T1000 (cell line): Measurements from ENCODE around the gene LUZP1.

Experiments used
- DNase-seq: peaks from one replicate; lab custom pipeline; 2025; ENCODE audit warnings: mixed read lengths; lab: John Stamatoyannopoulos, UW

Gene LUZP1

GRCh38 chr1:23152966-23153684 is 15.5 kb downstream of the LUZP1 start:
- DNase-seq: no peak

- DNase-seq: no peak
Observed at GRCh38 chr1:23150742-23151141, 17.9 kb downstream of the LUZP1 start.

DNA sequence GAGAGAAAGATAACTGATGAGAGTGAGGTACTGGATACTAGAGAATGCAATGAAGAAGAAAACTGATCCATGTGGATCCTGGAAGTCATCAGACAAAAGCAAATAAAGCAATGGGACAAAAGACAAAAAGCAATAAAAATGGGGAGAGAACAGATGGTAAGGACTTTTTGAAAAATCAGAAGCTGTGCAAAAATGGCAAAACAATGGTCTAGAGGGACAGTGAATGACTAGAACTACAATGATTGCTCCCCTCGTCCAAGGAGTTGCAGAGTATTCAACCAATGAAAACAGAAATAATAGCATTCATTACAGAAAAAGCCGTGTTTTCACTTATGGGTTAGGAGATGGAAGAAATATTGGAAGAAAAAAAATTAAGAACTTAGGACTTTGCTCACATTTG is 18.5 kb downstream of the LUZP1 start:
- DNase-seq: no peak

GRCh38 chr1:23149114-23149513 is 19.5 kb downstream of the LUZP1 start:
- no peak for DNase-seq

GRCh38 chr1:23148084-23148483 is 20.6 kb downstream of the LUZP1 start:
- DNase-seq: no peak

DNA sequence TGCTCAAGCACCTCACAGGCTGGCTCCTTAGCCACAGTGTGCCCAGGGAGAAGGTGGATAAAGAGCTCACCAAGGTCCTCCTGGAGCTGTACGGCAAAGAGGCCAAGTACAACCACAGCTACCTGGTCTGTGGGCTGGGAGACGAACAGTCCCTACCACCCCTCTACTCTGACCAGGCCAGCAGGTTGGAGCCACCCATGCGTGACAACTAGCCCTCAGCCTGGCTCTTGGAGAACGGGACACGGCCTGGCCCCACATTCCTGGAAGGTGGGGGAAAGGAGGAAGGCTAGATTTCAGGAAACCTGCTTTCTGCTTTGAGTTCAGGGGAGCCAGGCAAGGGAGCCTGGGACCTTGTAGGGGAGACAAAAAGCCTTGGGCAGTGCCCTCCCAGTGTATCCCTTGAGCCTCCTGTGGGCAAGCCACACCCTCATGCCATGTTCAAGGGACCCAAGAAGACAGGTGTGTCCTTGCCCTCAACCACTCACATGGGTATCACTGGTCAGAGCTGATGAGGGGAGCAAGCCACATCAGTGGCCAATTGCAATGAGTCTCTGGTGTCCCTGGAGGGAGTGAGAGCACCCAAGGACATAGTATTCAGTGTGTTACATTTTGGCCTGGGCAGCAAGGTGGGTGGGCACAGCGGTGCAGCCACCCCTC is 27.6 kb downstream of the LUZP1 start:
- no peak for DNase-seq

GRCh38 chr1:23135268-23135667 is 33.4 kb downstream of the LUZP1 start:
- DNase-seq: no peak

DNA sequence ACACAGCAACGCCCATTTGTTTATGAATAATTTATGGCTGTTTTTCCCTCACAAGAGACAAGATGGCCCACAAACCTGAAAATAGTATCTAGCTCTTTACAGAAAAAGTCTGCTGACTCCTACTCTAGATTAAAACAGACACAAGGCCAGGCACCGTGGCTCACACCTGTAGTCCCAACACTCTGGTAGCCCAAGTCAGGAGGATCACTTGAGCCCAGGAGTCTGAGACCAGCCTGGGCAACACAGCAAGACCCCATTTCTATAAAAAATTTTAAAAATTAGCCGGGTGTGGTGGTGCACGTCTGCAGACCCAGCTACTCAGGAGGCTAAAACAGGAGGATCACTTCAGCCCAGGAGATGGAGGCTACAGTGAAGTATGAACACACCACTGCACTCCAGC is 34.6 kb downstream of the LUZP1 start:
- no peak for DNase-seq

GRCh38 chr1:23133587-23133986 is 35.1 kb downstream of the LUZP1 start:
- DNase-seq: no peak

- DNase-seq: no peak
Observed at GRCh38 chr1:23132033-23132432, 36.6 kb downstream of the LUZP1 start.

GRCh38 chr1:23129846-23130245 is 38.8 kb downstream of the LUZP1 start:
- DNase-seq: no peak

GRCh38 chr1:23126801-23127200 is 41.9 kb downstream of the LUZP1 start:
- DNase-seq: no peak

GRCh38 chr1:23126200-23126599 is 42.5 kb downstream of the LUZP1 start:
- DNase-seq: no peak

- no peak for DNase-seq
Observed at GRCh38 chr1:23125489-23125888, 43.2 kb downstream of the LUZP1 start.

GRCh38 chr1:23124259-23125026 is 44.2 kb downstream of the LUZP1 start:
- no peak for DNase-seq

DNA sequence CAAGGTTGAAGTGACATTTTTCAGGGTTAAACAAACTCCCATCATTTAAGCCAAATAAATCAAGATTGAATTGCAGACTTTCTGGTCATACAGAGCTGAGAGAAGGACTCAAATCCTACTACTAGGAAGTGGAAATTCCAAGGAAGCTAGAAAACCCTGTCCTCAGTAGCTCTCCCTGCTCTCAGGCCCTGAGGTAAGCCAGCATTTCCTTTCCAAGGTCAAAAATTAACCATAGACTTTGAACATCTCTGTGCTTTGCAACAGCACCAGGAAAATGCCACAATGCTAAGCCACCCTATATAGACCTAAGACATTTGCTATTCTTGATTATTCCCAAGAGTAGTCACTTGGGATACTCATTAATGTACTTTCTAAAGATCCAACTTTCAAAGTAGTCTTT is 45.1 kb downstream of the LUZP1 start:
- DNase-seq: no peak

DNA sequence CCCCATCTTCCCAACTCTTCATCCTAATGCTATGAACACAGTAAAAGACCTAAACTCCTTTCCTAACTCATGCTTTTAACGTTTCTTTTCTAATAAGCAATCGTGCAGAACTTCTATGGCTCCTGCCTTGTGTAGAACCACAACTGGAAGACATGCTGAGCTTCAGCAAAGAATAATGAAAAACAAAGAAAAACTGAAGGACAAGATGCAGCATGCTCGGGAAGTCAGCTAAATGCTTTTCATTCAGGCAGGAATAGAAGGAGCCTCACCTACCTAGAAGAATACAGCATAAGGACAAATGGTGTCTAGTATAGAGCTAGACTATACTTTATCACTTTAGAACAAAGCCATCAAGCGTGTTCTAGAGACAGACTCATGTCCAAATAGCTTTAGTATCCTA is 45.9 kb downstream of the LUZP1 start:
- DNase-seq: no peak

DNA sequence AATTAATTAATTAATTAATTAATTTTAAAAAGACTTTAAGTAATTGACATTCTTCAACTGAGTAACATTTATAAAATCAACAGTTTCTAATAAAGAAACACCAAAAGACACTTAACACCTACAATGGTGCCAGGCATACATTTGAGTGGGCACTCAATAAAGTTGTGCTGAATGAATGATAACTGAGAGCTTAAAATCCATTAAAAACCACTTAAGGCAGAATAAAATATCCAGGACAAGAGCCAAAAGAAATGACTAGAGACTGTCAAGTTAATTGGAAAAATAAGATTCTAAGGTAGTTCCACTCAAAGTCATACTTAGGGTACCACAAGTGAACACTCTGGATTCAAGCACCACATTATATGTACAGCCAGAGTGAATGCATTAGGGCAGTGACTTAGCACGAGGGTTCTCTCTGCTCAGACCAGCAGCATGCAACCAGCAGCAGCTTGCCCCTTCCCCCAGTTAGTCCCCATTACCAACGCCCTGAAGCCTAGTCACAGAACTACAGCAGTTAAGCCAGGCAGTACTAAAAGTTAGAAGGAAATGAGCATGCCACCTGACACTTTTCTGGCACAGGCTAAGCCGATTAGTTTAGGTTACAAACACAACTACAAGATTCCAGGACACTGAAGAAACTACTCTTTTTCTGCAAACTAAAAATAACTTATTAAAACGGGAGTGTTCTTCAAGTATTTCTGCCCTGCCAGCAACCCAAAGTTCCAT is 46.5 kb downstream of the LUZP1 start:
- no peak for DNase-seq

DNA sequence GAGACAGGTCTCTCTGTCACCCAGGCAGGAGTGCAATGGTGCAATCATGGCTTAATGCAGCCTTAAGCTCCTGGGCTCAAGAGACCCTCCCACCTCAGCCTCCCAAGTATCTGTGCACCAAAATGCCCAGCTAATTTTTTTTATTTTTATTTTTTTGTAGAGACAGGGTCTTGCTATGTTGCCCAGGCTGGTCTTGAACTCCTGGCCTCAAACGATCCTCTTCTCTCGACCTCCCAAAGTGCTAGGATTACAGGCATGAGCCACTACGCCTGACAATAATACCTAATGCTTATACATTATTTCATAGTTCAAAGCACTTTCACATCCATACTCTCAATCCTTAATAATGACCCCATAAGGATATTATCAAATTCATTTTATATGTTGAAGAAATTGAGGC is 48.3 kb downstream of the LUZP1 start:
- DNase-seq: no peak

- no peak for DNase-seq
Observed at GRCh38 chr1:23118957-23119792, 49.5 kb downstream of the LUZP1 start.

DNA sequence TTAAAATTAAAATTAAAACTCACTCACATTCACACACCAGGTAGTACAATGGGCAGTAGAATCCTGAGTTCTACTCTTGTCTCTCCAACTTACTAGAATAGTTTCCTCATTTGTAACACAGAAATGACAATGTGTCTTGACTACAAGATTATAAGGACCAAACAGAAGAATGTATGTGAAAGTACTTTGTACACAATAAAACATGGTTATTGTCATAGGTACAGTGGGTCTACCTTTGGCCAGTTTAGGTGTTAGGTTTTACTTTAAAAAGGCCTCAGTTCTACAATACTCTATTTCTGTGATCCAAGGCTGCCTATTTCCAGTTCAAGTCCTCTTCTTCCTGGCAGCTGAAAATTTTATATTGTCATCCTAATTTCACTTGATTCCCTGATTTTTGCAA is 50.2 kb downstream of the LUZP1 start:
- no peak for DNase-seq
